ENCODE data around the gene RNF214. TPM values are rescaled to one million over a fixed set of nuclear protein-coding genes. Genes with fewer than 3 reads are reported as not detected.
"Not testable (repeated sequence)": the region's sequence is repeated elsewhere in the genome, so short reads cannot be mapped to it uniquely, and the experiment has no call there.

RNF214 gene
- total RNA-seq, result 10.6 and 12.3 TPM in 2 replicates

DNA sequence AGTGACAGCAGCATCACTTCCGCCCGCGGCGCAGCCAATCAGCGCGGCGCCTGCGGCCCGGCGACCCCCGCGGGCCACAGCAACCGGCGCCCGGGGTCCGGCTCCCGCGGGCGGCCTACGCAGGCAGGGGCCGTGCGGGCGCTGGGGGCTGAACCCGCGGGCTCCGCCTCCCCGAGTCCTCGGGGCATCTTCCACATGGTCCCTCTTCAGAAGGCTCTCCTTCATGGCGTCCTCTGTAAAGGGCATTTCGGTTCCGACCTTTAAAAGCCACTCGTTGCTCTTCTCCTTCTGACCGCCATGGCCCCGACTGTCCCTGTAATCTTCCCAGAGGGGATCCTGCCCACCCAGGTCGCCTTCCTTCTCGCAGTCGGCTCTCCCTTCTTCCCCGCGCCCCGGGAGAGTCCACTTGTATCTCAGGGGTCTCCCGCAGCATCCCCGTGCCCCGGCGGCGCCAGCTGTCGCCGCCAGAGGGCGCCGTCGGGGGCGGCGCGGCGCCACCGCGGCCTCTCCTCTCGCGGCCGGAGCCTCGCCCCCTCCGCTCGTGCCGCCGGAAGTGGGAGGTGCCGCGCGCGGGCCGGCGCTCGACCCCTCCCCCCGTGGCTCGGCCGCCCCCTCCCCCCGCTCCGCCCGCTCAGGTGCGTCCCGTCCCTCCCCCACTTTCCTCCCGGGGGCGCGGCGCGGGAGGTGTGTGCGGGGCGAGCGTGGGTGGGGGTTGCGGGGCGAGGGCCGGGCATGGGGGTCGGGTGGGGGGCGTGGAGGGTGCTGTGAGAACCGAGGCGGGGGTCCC lies at the start of gene RNF214:
RNF214 (plus strand) TSS at position 580 of the 787 bp plus-strand sequence. CDS start 1,602 bp downstream, outside the sequence.
- peak; percentile 83 for DNase-seq

DNA sequence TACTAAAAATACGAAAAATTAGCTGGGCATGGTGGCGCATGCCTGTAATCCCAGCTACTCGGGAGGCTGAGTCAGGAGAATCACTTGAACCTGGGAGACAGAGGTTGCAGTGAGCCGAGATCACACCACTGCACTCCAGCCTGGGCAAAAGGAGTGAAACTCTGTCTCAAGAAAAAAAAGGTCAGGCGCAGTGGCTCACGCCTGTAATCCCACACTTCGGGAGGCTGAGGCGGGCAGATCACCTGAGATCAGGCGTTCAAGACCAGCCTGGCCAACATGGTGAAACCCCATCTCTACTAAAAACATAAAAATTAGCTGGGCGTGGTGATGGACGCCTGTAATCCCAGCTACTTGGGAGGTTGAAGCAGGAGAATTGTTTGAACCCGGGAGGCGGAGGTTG lies 49.3 kb upstream of the RNF214 start:
- not testable (repeated sequence) for DNase-seq

DNA sequence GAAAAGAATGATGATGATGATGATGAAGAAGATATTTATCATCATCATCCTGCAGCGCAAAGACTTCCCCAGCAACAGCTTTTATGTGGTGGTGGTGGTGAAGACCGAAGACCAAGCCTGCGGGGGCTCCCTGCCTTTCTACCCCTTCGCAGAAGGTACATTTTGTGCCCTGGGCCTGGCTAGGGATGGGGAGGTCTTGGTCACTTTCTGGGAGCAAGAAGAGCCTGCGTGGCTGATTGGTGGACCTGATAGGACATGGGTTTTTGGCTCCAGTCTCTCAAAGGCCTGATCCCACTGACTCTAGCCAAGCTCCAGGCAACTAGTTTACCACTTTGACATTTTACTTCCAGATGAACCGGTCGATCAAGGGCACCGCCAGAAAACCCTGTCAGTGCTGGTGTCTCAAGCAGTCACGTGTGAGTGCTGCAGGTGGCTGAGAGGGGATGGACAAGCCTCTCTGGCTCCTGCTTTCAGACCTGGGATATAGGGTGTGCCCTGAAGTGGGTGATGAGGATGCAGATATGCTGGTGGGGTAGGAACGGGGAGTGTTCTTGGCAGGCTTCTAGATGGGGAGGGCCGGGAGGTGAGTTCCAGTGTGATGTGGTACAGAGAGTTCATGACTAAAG lies 48.6 kb upstream of the RNF214 start:
- DNase-seq, result no peak

DNA sequence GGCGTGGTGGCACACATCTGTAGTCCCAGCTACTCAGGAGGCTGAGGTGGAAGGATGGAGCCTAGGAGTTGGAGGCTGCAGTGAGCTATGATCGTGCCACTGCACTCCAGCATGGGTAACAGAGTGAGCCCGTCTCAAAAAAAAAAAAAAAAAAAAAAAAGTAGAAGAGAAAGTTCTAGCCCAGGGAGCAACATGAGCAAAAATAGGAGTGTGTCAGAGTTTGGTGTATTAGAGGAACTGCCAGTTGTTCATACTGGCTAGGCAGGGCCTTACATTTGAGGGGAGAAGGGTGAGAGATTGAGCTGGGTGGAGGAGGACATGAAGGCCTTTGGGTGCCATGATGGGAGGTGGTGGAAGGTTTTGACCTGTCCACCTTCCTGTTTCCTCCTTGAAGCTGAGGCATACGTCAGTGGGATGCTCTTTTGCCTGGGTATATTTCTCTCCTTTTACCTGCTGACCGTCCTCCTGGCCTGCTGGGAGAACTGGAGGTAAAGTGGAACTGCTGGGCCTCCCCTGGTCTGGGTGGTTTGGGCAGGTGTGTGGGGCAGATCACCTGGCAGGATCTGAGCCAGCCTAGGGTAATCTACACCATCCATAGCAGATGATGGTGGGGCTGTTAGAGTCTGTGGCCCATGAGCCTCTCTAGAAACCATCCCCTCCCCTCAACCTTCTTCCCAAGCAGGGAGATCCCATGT lies 46.6 kb upstream of the RNF214 start:
- DNase-seq, result no peak

DNA sequence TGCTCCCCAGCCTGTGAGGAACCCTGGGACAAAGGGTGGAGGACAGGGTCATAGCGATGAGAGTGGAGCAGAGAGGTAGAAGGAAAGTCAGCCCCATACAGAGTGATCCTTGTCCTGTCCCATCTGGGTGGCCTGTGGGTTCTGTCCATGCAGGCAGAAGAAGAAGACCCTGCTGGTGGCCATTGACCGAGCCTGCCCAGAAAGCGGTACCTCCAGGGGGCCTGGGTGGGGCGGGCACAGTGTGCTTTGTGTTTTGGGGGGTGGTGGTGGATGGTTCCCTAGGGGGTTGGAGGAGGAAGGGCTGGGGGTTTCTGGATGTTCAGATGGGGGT lies 46.1 kb upstream of the RNF214 start:
- no peak for DNase-seq

DNA sequence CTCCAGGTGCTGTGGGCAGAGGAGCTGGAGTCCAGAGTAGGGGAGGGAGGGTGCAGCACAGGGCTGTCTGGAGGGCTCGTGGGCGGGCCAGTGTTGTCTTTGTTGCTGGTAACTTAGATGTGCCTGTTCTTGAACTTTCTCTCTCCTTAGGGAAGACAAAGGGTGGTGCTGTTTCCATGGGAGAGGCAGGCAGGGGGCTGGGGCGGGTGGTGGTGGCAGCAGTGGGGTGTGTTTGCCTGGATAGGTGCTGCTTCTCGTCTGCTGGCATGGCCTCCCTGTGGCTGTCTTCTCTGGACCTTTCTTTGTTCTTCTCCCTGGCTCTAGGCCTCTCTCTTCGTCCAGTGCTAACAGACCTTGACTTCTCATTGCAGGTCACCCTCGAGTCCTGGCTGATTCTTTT lies 45.5 kb upstream of the RNF214 start:
- no peak for DNase-seq

DNA sequence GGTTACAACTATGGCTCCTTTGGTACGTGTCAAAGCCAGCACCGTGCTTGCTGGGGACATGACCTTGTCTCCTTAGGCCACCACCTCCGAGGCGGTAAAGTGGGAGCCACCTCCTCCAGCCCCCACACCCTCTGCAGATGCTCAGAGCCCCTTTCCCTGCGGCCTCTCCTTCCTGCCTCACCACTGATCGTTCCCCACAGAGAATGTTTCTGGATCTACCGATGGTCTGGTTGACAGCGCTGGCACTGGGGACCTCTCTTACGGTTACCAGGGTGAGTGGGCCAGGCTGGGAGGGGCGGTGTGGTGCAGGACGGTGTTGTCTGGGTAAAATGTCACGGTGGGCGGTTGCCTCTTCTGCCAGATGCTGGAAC lies 45.1 kb upstream of the RNF214 start:
- DNase-seq, result no peak

DNA sequence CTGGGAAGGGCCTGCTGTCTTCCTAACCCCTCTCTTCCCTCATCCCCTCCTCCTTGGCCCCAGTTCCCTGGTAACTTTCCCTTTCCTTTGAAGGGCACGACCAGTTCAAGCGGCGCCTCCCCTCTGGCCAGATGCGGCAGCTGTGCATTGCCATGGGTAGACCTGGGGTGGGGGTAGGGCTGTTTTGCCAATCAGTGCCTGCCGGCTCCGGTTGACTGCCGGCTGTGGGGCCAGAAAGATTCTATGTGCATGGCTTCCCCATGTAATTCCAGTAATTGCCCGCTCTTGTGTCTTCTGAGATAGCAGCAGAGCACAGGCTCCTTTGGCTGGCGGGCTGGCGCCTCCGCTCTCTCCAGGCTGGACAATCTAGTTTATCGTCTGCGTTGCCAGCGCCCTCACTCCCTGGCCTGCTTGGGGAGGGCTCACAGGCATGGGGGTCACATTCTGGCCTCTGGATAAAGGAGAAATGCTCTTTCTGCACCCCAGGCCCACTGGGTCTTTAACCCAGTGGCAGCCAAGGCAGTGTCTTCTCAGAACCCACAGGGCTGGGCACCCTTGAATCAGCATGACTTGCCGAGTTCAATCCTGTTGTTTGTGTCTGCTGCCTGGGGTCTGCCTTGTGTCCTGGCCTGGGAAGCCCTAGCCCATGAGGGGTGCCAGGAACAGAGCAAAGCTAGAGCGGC lies 44.5 kb upstream of the RNF214 start:
- DNase-seq, result no peak

DNA sequence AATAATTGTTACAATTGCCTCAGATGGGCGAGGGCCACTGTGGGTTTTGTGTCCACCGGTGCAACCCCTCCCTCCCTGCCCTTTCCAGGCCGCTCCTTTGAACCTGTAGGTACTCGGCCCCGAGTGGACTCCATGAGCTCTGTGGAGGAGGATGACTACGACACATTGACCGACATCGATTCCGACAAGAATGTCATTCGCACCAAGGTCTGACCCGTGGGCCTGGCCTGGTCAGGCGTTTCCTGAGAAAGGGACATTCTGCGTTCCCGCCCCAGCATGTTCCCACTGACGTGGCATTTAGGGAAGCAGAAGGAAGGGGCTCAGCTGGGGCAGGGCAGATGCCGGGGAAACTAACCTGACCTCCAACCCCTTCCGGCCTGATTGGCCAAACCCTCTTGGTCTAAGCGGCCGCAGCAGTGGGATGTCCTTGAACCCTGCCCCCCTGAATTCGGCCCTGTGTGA lies 43.8 kb upstream of the RNF214 start:
- DNase-seq, result no peak

DNA sequence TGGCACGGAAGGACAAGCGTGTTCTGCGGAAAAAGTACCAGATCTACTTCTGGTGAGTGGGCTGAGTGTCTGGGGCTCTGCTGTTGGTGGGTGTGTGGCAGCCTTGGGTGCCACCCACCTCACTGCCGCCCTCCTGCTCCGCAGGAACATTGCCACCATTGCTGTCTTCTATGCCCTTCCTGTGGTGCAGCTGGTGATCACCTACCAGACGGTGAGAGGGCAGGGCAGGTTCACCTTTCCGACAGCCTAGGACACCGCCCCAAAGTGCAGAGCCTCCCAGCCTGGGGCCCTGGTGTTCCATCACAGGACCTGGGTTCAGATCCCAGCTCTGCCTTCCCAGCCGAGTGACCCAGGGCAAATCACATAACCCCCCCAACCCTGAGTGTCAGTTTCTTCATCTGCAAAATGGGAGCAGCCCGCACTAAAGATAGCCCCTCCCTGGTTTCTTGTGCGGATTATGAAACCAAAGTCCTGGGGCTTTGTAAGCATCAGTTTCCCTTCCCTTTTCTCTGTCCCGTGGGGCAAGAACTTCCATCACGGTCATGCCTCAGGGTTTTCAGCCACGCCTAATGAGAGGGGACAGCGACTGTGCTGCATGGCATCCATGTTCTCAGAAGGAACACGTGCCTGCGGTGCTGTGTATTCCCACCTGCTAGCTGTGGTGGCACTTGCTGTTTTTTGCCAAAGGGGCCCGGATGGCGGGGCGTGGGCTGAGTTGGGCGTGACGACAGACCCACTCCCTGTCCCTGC lies 43.1 kb upstream of the RNF214 start:
- DNase-seq, result no peak

DNA sequence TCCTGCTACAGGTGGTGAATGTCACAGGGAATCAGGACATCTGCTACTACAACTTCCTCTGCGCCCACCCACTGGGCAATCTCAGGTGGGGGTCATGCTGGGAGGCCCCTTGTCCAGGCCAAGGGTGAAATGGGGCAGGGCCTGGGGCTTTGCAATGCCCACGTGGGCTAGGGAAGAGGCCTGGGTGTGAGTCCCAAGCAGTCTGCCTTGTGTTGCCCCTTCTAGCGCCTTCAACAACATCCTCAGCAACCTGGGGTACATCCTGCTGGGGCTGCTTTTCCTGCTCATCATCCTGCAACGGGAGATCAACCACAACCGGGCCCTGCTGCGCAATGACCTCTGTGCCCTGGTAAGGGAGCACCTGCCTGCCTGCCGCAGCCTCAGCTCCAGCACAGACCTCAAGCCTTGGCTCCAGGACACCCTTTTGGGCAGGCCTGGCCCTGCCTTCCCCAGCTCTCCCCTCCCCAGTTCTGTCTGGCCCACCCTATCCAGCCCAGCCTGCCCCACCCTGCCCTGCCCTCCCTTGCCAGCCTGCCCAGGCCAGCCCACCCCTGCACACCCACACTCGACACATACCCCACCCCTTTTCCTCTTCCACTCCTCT lies 42.4 kb upstream of the RNF214 start:
- no peak for DNase-seq

DNA sequence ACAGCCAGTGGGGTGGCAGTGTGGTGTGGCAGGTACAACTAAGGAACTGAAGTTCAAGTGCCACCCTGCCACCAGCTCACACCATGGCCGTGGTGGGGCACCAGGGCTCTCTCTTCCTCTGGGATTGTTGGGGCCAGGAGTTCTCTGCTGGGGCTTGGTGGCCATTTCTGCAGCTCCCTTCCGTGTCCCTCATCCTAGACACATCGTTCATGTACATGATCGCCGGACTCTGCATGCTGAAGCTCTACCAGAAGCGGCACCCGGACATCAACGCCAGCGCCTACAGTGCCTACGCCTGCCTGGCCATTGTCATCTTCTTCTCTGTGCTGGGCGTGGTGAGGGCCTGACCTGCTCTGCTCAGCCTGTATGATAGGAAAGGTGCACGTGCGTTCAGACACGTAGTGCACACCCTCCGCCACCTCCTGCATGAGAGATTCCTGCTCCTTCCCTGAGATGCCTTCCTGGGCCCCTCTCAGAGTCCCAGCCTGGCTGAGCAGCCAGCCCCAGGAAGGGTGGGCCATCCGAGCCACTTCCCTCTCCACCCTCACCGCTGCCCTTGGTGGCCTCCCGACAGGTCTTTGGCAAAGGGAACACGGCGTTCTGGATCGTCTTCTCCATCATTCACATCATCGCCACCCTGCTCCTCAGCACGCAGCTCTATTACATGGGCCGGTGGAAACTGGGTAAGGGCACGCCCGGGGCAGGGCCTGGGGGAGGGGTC lies 40.6 kb upstream of the RNF214 start:
- no peak for DNase-seq

DNA sequence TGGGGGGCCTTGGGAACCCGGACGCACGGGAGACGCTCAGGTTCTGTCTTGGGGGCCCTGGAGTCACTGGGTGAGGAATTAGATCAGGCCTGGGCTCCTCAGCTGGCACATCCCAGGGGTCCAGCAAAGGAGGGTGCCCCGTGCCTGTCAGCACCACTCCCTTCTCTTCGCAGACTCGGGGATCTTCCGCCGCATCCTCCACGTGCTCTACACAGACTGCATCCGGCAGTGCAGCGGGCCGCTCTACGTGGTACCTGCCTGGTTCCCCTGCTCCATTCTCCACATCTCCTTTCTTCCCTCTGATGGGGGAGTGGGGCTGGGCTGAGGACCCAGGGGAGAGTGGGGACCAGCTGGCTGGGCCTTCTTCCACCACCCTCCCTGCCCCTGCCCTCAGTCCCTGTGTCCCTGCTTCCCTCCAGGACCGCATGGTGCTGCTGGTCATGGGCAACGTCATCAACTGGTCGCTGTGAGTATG lies 40.0 kb upstream of the RNF214 start:
- no peak for DNase-seq

DNA sequence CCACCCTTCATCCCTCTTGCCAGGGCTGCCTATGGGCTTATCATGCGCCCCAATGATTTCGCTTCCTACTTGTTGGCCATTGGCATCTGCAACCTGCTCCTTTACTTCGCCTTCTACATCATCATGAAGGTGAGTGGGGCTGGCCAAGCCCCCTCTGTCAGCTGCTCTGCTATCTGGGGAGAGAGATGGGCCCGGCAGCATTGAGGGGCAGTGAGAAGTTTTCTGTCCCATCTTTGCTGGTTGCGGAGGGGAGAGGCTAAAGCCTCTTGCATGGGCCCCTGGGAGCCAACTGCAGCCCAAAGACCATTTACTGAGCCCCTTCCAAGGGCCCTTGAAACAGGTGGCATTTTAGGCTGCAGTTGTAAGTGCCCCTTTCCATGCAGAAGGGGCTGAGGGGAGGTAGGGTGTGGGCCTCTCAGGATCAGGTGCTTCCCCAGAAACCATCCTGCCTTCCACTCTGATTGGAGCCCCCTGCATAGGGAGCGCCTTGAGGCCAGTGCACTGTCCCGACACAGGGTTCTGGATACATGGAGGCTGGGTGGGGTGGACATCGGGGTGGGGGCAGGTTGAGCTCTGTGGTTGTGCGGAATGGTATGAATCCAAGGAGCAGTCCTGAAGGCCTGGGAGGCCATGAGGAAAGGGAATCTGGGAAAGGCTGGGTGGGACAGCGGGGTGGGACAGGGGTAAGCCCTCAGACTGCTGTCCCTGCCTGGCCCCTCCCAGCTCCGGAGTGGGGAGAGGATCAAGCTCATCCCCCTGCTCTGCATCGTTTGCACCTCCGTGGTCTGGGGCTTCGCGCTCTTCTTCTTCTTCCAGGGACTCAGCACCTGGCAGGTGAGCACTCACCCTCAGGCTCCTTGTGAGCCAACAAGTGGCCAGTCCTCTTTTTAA lies 39.1 kb upstream of the RNF214 start:
- DNase-seq, result no peak

DNA sequence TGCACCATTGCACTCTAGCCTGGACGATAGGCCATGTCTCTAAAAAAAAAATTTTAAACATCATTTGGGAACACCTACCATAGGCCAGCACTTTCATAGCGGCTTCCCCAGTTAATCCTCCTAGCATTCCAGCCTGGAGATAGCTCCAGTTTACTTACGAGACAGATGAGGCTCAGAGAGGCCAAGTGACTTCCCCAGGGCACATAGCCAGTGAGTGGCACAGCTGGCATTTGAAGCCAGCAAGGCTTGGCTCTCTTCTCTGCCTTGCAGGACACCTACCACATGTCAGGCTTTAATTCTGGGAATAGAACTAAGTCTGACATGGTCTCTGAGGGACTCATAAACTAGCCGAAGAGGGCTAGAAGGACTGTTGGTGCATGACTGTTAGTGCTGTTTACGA lies 38.2 kb upstream of the RNF214 start:
- DNase-seq, result no peak

DNA sequence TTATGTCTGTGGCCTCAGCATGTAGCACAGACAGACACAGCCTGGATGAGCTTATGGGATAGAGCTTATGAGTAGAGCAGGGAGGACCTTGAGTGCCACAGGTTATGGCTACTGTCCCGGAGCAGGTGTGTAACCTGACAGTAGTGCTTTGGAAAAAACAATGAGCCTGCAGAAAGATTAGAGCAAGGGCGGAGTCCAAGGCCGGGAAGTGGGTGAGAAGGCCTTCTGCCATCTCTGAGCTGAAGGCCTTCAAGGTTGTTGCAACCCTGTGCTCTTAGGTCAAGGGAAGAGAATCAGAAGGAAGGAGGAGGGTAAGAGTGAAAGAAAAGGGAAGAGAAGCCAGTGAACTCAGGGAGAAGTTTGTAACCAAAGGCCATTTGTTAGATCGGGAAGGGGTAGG lies 37.2 kb upstream of the RNF214 start:
- DNase-seq, result no peak

DNA sequence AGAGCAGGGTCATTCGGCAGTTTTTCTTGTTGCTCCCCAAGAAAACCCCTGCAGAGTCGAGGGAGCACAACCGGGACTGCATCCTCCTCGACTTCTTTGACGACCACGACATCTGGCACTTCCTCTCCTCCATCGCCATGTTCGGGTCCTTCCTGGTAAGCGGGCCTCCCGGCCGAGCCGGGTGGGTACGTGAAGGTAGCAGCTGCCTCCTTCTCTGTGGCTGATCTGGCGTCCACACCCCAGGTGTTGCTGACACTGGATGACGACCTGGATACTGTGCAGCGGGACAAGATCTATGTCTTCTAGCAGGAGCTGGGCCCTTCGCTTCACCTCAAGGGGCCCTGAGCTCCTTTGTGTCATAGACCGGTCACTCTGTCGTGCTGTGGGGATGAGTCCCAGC lies 36.7 kb upstream of the RNF214 start:
- DNase-seq, result no peak

DNA sequence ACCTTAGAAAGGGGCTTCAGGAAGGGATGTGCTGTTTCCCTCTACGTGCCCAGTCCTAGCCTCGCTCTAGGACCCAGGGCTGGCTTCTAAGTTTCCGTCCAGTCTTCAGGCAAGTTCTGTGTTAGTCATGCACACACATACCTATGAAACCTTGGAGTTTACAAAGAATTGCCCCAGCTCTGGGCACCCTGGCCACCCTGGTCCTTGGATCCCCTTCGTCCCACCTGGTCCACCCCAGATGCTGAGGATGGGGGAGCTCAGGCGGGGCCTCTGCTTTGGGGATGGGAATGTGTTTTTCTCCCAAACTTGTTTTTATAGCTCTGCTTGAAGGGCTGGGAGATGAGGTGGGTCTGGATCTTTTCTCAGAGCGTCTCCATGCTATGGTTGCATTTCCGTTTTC lies 35.5 kb upstream of the RNF214 start:
- no peak for DNase-seq

DNA sequence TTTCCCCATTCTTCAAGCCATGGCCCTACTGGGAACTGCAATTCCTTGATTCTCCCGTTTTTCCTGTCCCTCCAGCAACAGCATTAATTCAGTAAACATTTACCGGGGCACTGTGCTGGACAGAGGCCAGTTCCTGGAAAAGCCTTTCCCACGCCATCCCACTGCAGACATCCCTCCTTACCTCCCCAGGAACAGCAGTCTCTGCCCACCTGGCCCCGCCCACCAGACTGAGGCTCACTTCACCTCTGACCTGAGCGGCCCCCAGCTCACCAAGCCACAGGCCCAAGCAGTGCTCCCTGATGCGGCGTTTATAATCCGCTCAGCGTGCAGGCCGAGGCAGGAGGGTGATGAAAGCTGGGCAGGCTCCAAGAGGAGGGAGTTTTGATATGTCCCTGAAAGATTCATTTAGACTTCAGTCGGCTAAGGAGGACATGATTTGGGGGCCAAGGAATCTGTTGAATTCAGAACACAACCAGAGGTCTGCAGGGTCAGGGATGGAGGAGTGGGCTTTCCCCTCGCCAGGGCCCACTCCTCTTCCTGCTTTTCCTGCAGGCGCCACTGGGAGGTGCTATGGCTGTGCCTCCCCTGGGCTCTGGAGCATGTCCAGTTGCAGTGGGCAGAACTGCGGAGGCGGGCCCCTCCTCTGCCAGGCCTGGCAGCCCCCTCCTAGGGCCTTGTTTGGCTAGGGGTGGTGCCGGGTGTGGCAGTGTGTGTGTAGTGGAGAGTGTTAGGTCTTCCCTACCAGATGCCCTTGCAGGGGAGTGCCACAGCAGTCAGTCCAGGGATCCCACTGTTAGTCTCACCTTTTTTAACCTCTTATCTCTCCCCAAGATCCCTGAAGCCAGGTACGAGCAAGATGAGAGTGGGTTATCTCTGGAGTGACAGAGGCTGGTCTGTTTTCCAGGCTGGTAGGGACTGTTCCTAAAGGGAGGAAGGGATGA lies 34.7 kb upstream of the RNF214 start:
- DNase-seq, result peak; percentile 28
